GM12878 (cell line): ENCODE data around the gene HGS. TPM values are rescaled to one million over a fixed set of nuclear protein-coding genes. Genes with fewer than 3 reads are reported as not detected.

Experiments used
- ATAC-seq: fragments of 200-7000 bp; cut with Tn5 transposase; 3 replicates; pipeline ENCODE4 v1.9.1; 2020; ENCODE audit warnings: mild to moderate bottlenecking, moderate library complexity
- BruUV-seq: library from RNA; stranded (reverse); fragments of 400-500 nt; replicated peaks from 2 replicates; lab custom pipeline; 2021; lab: Mats Ljungman, UMichigan
- CTCF ChIA-PET: fragments of 300-600 bp; sonication (Branson Sonifier 250); formaldehyde crosslinking; extraction: SDS; loops from one replicate; lab custom pipeline; 2021; ENCODE audit warnings: inconsistent platforms; lab: Yijun Ruan, JAX
- POLR2A ChIA-PET: fragments of 350-600 bp; formaldehyde crosslinking; extraction: SDS; loops from one replicate; lab custom pipeline; 2021; ENCODE audit warnings: inconsistent platforms; lab: Charles Lee
- RAD21 ChIA-PET: fragments of 300-600 bp; sonication (Branson Sonifier 250); formaldehyde crosslinking; loops from one replicate; lab custom pipeline; 2023; ENCODE audit warnings: antibody characterized with exemption; ENCODE audit not compliant: unreplicated experiment; lab: Charles Lee
- SMC1A ChIA-PET: fragments of 300-600 bp; sonication (Branson Sonifier 250); formaldehyde crosslinking; loops from one replicate; lab custom pipeline; 2023; ENCODE audit not compliant: unreplicated experiment, uncharacterized antibody; lab: Charles Lee
- DNase-seq: peaks from one replicate; pipeline ENCODE4 v3.0.0-alpha.2; 2011; ENCODE audit warnings: low read depth, low spot score
- FAIRE-seq: peaks from 3 replicates; lab custom pipeline; 2011; peaks lifted over from hg19 to GRCh38; lab: Jason Lieb, UNC
- H2AFZ ChIP-seq: 2 replicates; pipeline ENCODE4 v1.6.0; 2011; ENCODE audit warnings: low read depth, low read length, control low read depth; ENCODE audit not compliant: control insufficient read depth
- H3K27ac ChIP-seq: 2 replicates; pipeline ENCODE4 v1.5.1; 2011; ENCODE audit warnings: control low read depth; ENCODE audit not compliant: control insufficient read depth, insufficient read depth
- H3K27me3 ChIP-seq, 2 experiments: replicated peaks in 1 of 2; 2 replicates each; pipeline versions ENCODE4 v1.6.0 to v1.6.1; 2011; ENCODE audit warnings: low read length in 1 of 2; ENCODE audit not compliant: control insufficient read depth in 2 of 2, insufficient read depth in 2 of 2
- H3K36me3 ChIP-seq, 2 experiments: 2 replicates each; pipeline ENCODE4 v1.5.1; 2011; ENCODE audit warnings: low read length in 1 of 2; ENCODE audit not compliant: control insufficient read depth in 2 of 2, insufficient read depth in 2 of 2
- H3K4me1 ChIP-seq: 2 replicates; pipeline ENCODE4 v1.6.1; 2011; ENCODE audit warnings: mild to moderate bottlenecking, low read length, moderate library complexity, mixed read lengths; ENCODE audit not compliant: control insufficient read depth, insufficient read depth
- H3K4me2 ChIP-seq: 2 replicates; pipeline ENCODE4 v1.6.0; 2011; ENCODE audit warnings: control low read depth; ENCODE audit not compliant: control insufficient read depth, insufficient read depth
- H3K4me3 ChIP-seq: fragments of 200-600 bp; sonication (generic); 2 replicates; pipeline ENCODE4 v1.5.1; 2016
- H3K79me2 ChIP-seq: 2 replicates; pipeline ENCODE4 v1.6.0; 2011; ENCODE audit warnings: low read length; ENCODE audit not compliant: control insufficient read depth, insufficient read depth
- H3K9ac ChIP-seq: 2 replicates; pipeline ENCODE4 v1.8.0; 2011; ENCODE audit warnings: low read length, control low read depth, mixed read lengths; ENCODE audit not compliant: control insufficient read depth, insufficient read depth
- H3K9me3 ChIP-seq: replicated peaks from 3 replicates; pipeline ENCODE4 v1.5.1; 2011; ENCODE audit warnings: mild to moderate bottlenecking, low read length; ENCODE audit not compliant: control insufficient read depth, insufficient read depth
- H4K20me1 ChIP-seq: 2 replicates; pipeline ENCODE4 v1.6.0; 2011; ENCODE audit not compliant: control insufficient read depth, insufficient read depth
- E2F8 ChIP-seq: fragments of 450-650 bp; IDR thresholded peaks from 2 replicates; pipeline ENCODE4 v1.6.1; 2018; ENCODE audit warnings: mild to moderate bottlenecking, low read depth, moderate library complexity; ENCODE audit not compliant: partially characterized antibody
- EGR1 ChIP-seq, 2 experiments: IDR thresholded peaks; 1 replicate in 1 of 2; 2 replicates in 1 of 2; pipeline ENCODE4 v1.6.1; 2011 to 2012; ENCODE audit warnings: low read depth in 2 of 2, low read length in 2 of 2, borderline replicate concordance in 1 of 2, mild to moderate bottlenecking in 1 of 2, moderate library complexity in 1 of 2
- ETV6 ChIP-seq, 2 experiments: fragments of 450-650 bp in 1 of 2; IDR thresholded peaks in 1 of 2; conservative IDR thresholded peaks in 1 of 2; 2 replicates each; pipeline ENCODE4 v1.6.1; 2014; ENCODE audit warnings: antibody characterized with exemption in 1 of 2, borderline replicate concordance in 1 of 2, low read depth in 1 of 2, mild to moderate bottlenecking in 1 of 2, moderate library complexity in 1 of 2
- FOXK2 ChIP-seq: fragments of 450-650 bp; IDR thresholded peaks from 2 replicates; pipeline ENCODE4 v1.6.1; 2017; ENCODE audit warnings: mild to moderate bottlenecking, moderate library complexity
- HDAC2 ChIP-seq: fragments of 200-600 bp; sonication (generic); IDR thresholded peaks from 2 replicates; pipeline ENCODE4 v1.6.1; 2017
- KLF5 ChIP-seq: fragments of 450-650 bp; IDR thresholded peaks from 2 replicates; pipeline ENCODE4 v1.6.1; 2014; ENCODE audit warnings: mild to moderate bottlenecking; ENCODE audit not compliant: partially characterized antibody
- NR2C1 ChIP-seq: fragments of 450-650 bp; IDR thresholded peaks from 2 replicates; pipeline ENCODE4 v1.6.1; 2017; ENCODE audit warnings: antibody characterized with exemption, mild to moderate bottlenecking, moderate library complexity
- PAX5 ChIP-seq: IDR thresholded peaks from 2 replicates; pipeline ENCODE4 v1.6.1; 2011; ENCODE audit warnings: low read depth, low read length, borderline replicate concordance
- POLR2A ChIP-seq: IDR thresholded peaks from 2 replicates; pipeline ENCODE4 v1.6.1; 2011; ENCODE audit warnings: low read depth, mild to moderate bottlenecking, low read length
- POLR2AphosphoS2 ChIP-seq: IDR thresholded peaks from 2 replicates; pipeline ENCODE4 v1.6.1; 2011; ENCODE audit warnings: low read depth, mild to moderate bottlenecking, low read length, improper control_type of control experiment, moderate library complexity
- SKIL ChIP-seq: fragments of 450-650 bp; IDR thresholded peaks from 2 replicates; pipeline ENCODE4 v1.6.1; 2017; ENCODE audit warnings: mild to moderate bottlenecking, low read depth, inconsistent platforms; ENCODE audit not compliant: poor library complexity, severe bottlenecking
- SMARCA5 ChIP-seq: fragments of 450-650 bp; IDR thresholded peaks from 2 replicates; pipeline ENCODE4 v1.6.1; 2017; ENCODE audit warnings: mild to moderate bottlenecking
- ZNF687 ChIP-seq: fragments of 450-650 bp; IDR thresholded peaks from 2 replicates; pipeline ENCODE4 v1.6.1; 2017; ENCODE audit warnings: mild to moderate bottlenecking, moderate library complexity
- ZZZ3 ChIP-seq: IDR thresholded peaks from 2 replicates; pipeline ENCODE4 v1.6.1; 2011; ENCODE audit warnings: low read depth; ENCODE audit not compliant: control insufficient read depth, insufficient read length
- WGBS: methylation state at CpG from one replicate; pipeline ENCODE4 v1.1.6; 2016; ENCODE audit warnings: low lambda C conversion rate; ENCODE audit not compliant: insufficient replicate concordance, insufficient coverage; ENCODE audit errors: missing lambda C conversion rate; 5-methylcytosine and 5-hydroxymethylcytosine counted together
- in situ Hi-C: fragments of 300-500 bp; cut with MboI; formaldehyde crosslinking; loops from 9 replicates; pipeline ENCODE4 v1.14.3; 2018; ENCODE audit warnings: mixed read lengths
- intact Hi-C: fragments of 100-400 bp; cut with micrococcal nuclease; formaldehyde crosslinking; loops from one replicate; pipeline ENCODE4 v1.14.2; 2022; ENCODE audit not compliant: unreplicated experiment
- polyA plus RNA-seq, 11 experiments: library from polyadenylated mRNA; depleted of rRNA in 4 of 11; unstranded in 6 of 11; stranded (reverse) in 5 of 11; fragments of >200 nt; fragmentation: Nextera tagmentation in 4 of 11; fragmentation: Illumina TruSeq in 1 of 11; extraction: Ambion mirVana in 4 of 11; extraction: Trizol in 1 of 11; gene quantifications; 1 replicate in 1 of 11; 2 replicates in 10 of 11; pipeline versions ENCODE4 v1.2.1 to v1.2.3, GENCODE V29; 2011 to 2016; ENCODE audit warnings: inconsistent platforms in 2 of 11, missing spikeins in 2 of 11, low read depth in 1 of 11
- total RNA-seq, 4 experiments: library from RNA; depleted of rRNA in 3 of 4; stranded (reverse); fragments of >200 nt in 3 of 4; fragmentation: Illumina TruSeq in 1 of 4; extraction: Trizol in 1 of 4; gene quantifications; 2 replicates each; pipeline versions ENCODE4 v1.2.1 to v1.2.3, GENCODE V29; 2013 to 2021

Gene HGS
- total and polyA plus RNA-seq, 10 of the 15 experiments (the other 5 are each of a cell fraction or from before 2014, with no cell fraction given): 2.2 to 85.6 (median 55.3) TPM

- TF ChIP-seq ZNF687 (no peak), POLR2A (no peak), POLR2AphosphoS2 (no peak), PAX5 (no peak), SMARCA5 (no peak), EGR1 (IDR thresholded peaks at IDR 0.05; ENCODE audit: borderline replicate concordance in 1 of 2, low read depth in 2 of 2, low read length in 2 of 2) (no peak), KLF5 (no peak)
Measured at GRCh38 chr17:81686614-81687013, 2.8 kb downstream of the HGS start (continued).

- RAD21 ChIA-PET: no interaction called here
- no peak for ATAC-seq
- 93% methylated on average over 41 of the region's 41 CpGs for WGBS
- Histone ChIP-seq H3K36me3 (peaks cover 7 to 37% of the 10 kb centered on the region in 2 experiments; a peak in 3 of 4 replicates), H3K9me3 (no peaks in the 10 kb centered on the region), H3K27me3 (no peaks in the 10 kb centered on the region), H3K79me2 (peaks cover 31% of the 10 kb centered on the region), H3K27ac (no peak overlapping the region), H3K4me2 (no peak overlapping the region), H2AFZ (no peak overlapping the region), H4K20me1 (peaks cover 8% of the 10 kb centered on the region), H3K9ac (no peak overlapping the region), H3K4me3 (no peak overlapping the region), H3K4me1 (peaks cover 11% of the 10 kb centered on the region)
- SMC1A ChIA-PET: no interaction called here
- POLR2A ChIA-PET: no interaction called here
- in situ Hi-C loops: no loop called here
- BruUV-seq: no TSS peak
- no peak for DNase-seq
- intact Hi-C loops: no loop called here
- FAIRE-seq: no peak
- CTCF ChIA-PET: no interaction called here
- TF ChIP-seq NR2C1 (no peak), SKIL (no peak), FOXK2 (no peak), E2F8 (no peak), ETV6 (conservative IDR thresholded peaks at IDR 0.05 in 1 of 2, IDR thresholded peaks at IDR 0.05 in 1 of 2; ENCODE audit: borderline replicate concordance in 1 of 2, low read depth in 1 of 2) (no peak), ZZZ3 (no peak), HDAC2 (no peak)
Measured at GRCh38 chr17:81687770-81688541, 4.1 kb downstream of the HGS start.
